HPDE6-E6E7 (cell line): ENCODE measurements around the gene CALHM1.
"Not testable (repeated sequence)": the region's sequence is repeated elsewhere in the genome, so short reads cannot be mapped to it uniquely, and the experiment has no call there.

Experiments used
- DNase-seq: peaks from one replicate; pipeline ENCODE4 v3.0.0; 2011; ENCODE audit warnings: missing footprints; ENCODE audit errors: extremely low spot score

The CALHM1 gene

GRCh38 chr10:103486635-103487409, 28.1 kb upstream of the CALHM1 start:
- not testable (repeated sequence) for DNase-seq

DNA sequence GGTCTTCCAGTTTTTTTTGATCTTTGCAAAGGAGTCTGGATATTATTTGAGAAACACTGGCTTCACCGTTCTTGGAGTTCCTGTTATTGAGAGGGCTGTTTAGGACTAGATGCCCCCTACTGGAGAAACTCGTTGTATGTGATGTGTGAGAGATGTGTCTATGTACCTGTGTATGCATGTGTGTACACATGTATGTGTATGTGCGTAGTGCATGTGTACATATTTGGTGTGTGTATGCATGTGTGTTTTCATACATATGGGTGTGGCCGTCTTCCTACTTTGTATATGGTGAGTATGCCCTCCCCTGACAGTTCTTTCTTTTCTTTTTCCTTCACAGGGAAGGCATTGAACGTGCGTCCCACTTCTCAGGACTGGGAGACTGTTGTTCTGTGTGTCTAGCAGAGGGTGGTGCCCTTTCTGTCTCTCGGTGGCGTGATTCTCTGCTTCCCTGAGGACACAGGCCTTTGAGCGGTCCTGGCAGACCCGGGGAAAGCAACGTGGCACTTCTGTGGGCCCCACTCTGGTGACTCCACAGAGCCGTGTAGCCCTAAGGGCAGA, 23.4 kb upstream of the CALHM1 start:
- DNase-seq = peak; percentile 66

DNA sequence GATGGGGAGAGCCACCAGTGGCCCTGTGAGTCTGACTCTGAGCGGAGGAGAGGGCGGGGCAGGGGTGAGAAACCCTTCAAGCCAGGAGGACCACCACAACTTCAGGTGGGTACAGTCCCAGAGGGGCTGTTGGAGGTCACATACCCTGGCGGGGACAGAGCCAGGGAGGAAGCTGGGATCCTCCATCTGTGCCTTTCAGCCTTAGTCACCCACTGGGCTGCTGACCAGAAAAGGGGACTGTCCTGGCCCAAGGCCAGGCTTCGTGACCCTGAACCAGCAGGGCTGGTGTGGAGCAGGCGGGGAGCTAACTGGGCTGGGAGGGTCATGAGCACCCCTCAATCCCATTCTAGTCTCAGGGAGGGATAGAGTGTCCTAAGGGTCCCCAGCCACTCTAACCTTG, 21.8 kb upstream of the CALHM1 start:
- DNase-seq = no peak

DNA sequence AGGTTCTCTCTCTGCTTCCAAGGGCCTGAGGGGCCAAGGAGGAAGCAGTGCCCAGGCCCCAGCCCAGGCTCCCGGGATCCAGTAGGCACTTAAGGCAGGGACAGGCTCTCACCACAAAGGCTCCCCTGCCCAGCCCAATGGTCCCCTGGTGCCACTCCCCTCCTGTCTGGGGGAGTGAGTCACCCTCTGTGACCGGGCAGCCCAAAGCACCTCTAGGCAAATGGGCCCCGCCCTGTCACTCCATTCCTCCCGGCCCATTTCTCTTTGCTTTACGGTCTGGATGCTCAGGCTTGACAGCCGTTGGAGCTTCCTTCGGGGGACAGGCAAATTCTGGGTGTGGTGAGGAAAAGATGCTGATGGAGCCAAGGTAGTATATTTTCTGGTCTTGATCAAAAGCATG, 20.4 kb upstream of the CALHM1 start, which contains the start of gene CALHM3:
Gene CALHM3, minus strand, starts transcription at position 106 of the 400 bp plus-strand sequence. CDS start 208 bp downstream, outside the sequence.
- peak; percentile 70 for DNase-seq

GRCh38 chr10:103478671-103479070, 20.0 kb upstream of the CALHM1 start:
- DNase-seq = no peak

GRCh38 chr10:103476046-103476768, 17.5 kb upstream of the CALHM1 start:
- DNase-seq = no peak

GRCh38 chr10:103475437-103475836, 16.7 kb upstream of the CALHM1 start:
- no peak for DNase-seq

- no peak for DNase-seq
Observed at GRCh38 chr10:103474077-103474476, 15.4 kb upstream of the CALHM1 start.

DNA sequence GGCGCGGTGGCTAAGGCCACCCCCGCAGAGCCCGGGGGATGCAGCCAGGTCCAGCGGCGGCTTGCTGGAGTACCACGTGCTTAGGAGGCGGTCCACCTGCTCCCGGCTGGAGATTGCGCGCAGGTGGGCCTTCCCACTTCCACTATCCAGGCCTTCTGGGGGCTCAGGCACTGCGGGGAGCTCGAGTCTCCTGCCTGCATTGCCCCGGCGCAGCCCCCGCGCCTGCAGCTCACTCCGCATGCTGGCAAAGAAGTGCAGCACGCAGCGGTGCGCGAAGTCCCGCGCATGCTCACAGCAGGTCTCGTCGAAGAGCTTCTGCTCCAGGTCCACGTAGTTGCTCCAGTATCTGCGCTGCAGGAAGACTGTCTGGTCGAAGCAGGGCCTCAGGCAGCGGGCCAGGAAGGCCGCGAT, 14.6 kb upstream of the CALHM1 start:
- DNase-seq = no peak

GRCh38 chr10:103472005-103472404, 13.3 kb upstream of the CALHM1 start:
- DNase-seq = no peak

DNA sequence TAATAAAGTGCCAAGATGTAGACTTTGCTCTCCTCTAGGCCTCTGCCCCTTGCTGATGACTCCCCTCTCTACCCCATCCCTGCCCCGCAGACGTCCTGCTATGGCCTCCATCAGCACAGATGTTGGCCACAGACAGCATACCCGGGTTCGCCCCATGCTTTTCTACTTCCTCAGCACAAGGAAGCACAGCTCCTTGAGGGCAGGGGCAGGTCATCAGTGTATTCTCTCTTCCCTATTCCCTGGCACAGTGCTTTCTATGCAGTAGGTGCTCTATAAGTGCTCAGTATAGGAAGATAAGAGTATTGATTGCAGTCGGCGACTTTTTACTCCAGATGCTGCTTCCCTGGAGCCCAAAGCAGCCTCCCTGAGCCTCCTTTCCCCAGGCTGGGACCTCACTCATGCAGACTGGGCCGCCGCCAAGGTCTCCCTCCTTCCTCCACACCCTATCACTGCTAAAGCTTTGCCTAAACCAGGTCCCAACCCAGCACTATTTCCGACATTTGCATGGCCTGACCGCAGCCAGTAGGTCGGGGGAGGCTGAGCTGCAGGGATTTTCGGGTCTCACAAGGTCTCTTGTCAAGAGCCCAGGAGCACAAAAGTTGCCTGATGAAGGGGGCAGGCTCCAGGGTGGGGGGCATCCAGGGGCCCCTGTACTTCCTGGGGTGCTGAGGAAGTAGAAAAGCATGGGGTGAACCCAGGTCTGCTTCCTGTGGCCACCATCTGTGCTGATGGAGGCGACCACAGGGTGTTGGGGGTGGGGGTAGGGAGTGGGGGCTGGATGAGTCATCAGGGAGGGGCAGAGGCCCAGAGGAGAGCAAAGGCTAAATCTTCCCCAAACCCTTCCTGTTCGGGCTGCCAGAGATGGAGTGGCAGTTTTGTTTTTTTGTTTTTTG, 12.3 kb upstream of the CALHM1 start:
- DNase-seq = no peak

DNA sequence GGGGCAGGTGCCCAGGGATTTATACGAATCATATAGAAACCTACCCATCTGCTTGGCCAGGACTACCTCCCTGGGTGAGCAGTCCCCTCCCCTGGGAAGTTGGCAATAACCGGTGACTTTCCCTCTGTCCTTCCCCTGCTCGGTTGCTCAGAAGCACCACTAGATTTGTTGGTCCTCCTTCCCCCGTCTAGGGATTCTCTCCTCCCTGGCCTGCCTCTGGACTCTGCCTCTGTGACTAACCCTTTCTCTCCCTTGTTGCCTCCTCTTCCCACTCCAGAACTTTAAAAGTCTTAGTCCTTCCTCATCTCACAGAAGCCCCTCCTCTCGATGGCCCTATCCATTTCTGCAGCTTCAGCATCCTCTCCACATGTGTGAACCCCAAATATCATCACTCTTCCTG, 10.5 kb upstream of the CALHM1 start:
- no peak for DNase-seq

DNA sequence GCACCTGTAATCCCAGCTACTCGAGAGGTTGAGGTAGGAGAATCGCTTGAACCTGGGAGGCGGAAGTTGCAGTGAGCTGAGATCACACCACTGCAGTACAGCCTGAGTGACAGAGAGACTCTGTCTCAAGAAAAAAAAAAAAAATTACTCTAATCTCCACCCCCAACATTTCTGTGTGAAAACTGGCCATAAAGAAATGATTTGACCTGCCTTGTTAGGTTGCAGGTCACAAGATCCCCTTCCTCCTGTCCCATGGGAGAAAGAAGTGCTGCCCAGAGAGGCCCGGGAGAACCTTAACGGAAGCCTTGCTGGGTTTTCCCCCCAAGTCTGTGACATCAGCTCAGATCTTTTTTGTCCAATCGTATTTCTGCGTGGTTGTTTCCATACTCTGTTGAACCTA, 8.7 kb upstream of the CALHM1 start:
- no peak for DNase-seq

GRCh38 chr10:103466734-103467133, 8.0 kb upstream of the CALHM1 start:
- DNase-seq = no peak

DNA sequence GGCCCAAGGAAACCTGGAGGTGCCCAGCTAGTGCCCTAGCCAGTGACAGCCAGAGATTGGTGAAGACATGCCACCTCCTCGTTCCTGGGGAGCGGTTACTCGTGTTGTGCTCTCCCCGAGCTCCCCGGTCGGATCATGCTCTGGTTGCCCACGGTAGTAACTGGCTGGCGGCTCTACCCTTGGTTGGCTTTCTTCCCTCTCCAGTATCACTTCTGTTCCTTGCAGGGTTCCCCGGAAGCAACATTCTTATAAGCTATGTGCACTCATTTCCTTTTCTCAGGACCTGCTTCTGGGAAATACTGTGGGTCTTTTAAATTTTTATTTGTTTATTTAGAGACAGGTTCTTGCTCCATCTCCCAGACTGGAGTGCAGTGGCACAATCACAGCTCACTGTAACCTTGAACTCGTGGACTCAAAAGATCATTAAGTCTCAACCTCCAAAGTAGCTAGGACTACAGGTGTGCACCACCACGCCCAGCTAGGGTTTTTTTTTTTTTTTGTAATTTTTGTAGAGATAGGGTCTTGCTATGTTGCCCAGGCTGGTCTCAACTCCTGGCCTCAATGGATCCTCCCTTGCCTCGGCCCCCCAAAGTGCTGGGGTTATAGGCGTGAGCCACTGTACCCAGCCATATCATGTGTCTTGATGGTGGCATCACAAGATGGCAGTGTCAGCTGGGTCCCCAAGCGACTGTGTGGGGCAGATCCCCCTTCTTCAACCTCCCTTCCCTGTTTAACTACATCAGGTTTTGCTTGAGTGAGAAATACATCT, 6.9 kb upstream of the CALHM1 start:
- no peak for DNase-seq

DNA sequence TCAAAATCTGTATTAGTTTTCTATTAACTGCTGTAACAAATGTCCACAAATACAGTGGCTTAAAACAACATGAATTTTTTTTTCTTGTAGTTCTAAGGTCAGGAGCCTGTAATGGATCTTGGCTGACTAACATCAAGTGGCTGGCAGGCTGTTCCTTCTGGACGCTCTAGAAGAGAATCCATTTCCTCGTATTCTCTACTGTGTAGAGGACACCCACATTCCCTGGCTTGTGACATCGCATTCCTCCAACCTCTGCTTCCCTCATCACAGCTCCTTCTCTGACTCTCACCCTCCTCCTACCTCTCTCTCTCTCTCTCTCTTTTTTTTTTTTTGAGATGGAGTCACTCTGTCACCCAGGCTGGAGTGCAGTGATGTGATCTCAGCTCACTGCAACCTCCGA, 4.8 kb upstream of the CALHM1 start:
- DNase-seq = no peak

- DNase-seq = no peak
Observed at GRCh38 chr10:103459615-103460014, 915 bp upstream of the CALHM1 start.

DNA sequence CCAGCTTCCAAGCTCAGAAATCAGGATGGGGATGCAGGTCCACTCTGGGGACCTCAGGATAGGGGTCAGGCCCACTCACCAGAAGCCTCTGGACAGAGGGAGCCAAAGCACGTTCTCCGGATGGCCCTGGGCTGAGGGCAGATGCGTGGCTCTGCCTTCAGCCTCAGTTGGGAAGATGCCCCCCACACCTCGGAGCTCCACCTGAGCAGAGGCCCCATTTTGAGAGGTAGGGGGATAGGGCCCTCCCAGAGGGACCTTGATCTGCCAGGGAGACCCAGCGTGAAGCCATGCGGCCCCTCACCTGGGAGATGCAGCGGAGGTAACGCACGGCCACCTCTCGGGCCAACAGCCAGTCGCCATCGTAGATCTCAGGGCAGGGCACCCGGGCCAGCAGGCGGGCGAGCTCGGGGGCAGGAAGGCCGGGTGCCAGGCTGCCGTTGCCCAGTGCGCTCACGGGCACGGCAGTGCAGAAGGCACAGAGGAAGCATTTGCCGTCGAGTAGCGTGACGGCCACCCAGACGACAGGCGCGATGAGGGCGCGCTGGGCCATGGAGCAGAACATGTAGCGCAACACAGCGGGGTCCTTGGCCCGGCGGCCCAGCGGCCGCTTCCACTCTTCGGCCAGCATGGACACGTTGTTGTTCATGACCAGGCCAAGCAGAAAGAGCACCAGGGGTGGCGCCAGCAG, 660 bp downstream of the CALHM1 start:
- DNase-seq = no peak

DNA sequence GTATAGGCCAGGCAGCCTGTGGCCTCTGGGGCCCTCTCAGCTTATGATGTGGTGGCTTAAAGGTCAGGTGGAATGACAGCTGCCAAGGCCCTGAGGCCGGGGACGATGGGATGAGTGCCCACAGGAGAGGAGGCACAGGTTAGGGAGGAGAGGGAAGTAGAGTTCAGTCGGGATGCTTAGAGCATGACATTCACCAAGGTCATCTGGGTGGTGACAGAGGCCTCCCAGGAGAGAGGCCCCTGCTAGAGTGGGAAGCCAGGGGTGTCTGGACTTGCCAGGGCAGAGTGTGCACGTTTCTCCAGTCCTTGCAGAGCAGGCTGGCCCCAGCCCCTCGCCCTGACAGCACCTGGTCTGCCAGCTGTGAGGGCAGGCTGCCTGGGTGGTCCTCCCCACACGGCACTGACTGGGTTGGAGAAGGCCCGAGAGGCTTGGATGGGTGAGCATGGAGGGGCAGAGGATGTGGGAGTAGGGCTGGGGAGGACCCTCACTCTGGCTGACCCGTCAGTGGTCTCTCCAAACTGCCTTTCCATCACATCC, 1.5 kb downstream of the CALHM1 start:
- DNase-seq = no peak

DNA sequence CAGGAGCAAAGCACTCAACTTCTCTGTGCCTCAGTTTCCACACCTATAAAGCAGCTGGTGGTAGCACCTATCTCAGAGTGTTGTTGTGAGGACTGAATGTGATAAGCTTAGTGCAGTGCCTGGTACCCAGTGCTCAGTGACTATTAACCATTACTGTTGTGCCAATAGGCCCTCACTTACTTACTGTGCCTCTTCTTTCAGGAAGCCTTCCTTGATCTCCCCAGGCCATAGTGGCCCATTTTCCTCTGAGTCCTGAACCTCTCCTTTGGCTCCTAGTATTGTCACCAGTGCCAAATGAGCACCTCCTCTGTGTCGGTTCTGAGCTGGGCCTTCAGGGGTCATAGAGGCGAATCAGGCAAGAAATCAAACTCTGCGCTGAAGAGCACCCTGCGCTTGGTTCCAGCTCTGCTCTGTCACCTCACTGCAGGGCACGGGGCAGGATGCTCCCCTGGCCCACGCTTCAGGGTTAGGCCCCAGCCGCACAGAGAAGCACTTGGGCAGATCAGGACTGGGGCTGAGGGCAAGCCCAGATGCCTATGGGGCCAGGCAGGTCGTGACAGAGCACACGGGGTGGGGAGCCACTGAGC, 2.5 kb downstream of the CALHM1 start:
- no peak for DNase-seq
